Body of pancreas (tissue), 4 donors: Measurements from ENCODE around the gene MTIF2.

ENCODE experiments used
- POLR2A ChIP-seq, 3 donors: fragments of 450-650 bp; IDR thresholded peaks; one replicate each; pipeline ENCODE4 v1.6.1; 2016; ENCODE audit warnings: antibody characterized with exemption in 3 of 3, mild to moderate bottlenecking in 2 of 3
- TF ChIP-seq, protein P1 (sequence below), 7 experiments: fragments of 450-650 bp in 4 of 7; fragments of 200-600 bp in 3 of 7; sonication (generic) in 3 of 7; IDR thresholded peaks; one replicate each; pipeline ENCODE4 v1.5.1; 2016 to 2019; ENCODE audit warnings: antibody characterized with exemption in 7 of 7

DNA sequence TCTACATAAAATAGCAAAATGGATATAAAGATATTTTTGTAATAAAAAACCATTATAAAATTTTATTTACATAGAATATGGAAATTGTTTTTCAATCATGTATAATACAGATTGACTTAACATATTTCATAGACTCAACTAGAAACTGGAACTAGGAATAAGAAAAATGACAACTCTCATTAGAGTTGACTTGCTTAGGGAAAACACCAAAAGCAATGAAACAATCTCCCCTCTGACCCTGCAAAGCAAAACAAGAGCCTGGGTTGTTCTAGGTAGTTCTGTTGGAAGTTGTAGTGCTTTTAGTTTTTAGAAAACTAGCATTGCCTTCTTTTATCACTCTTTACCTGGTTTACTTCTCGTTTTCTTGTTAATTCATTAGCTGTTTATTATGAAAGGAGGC is 32.2 kb upstream of the MTIF2 start:
- TF ChIP-seq, protein P1, sequence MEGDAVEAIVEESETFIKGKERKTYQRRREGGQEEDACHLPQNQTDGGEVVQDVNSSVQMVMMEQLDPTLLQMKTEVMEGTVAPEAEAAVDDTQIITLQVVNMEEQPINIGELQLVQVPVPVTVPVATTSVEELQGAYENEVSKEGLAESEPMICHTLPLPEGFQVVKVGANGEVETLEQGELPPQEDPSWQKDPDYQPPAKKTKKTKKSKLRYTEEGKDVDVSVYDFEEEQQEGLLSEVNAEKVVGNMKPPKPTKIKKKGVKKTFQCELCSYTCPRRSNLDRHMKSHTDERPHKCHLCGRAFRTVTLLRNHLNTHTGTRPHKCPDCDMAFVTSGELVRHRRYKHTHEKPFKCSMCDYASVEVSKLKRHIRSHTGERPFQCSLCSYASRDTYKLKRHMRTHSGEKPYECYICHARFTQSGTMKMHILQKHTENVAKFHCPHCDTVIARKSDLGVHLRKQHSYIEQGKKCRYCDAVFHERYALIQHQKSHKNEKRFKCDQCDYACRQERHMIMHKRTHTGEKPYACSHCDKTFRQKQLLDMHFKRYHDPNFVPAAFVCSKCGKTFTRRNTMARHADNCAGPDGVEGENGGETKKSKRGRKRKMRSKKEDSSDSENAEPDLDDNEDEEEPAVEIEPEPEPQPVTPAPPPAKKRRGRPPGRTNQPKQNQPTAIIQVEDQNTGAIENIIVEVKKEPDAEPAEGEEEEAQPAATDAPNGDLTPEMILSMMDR (IDR thresholded peaks at IDR 0.05), result no peak
- no peak for TF ChIP-seq POLR2A (IDR thresholded peaks at IDR 0.05)
